ENCODE data around the gene SLC25A20.
"Not testable (repeated sequence)": the region's sequence is repeated elsewhere in the genome, so short reads cannot be mapped to it uniquely, and the experiment has no call there.

Gene SLC25A20

GRCh38 chr3:48845170-48845569, 53.5 kb downstream of the SLC25A20 start:
- no peak for DNase-seq (ENCODE audit: low read depth)

- no peak for DNase-seq (ENCODE audit: low read depth)
Measured at GRCh38 chr3:48837163-48837562, 61.5 kb downstream of the SLC25A20 start.

GRCh38 chr3:48835650-48836366, 62.9 kb downstream of the SLC25A20 start:
- no peak for DNase-seq (ENCODE audit: low read depth)

- DNase-seq (ENCODE audit: low read depth): no peak
Measured at GRCh38 chr3:48832684-48833083, 66.0 kb downstream of the SLC25A20 start.

GRCh38 chr3:48830715-48831114, 68.0 kb downstream of the SLC25A20 start:
- DNase-seq (ENCODE audit: low read depth): no peak

- not testable (repeated sequence) for DNase-seq (ENCODE audit: low read depth)
Measured at GRCh38 chr3:48829525-48829924, 69.2 kb downstream of the SLC25A20 start.

DNA sequence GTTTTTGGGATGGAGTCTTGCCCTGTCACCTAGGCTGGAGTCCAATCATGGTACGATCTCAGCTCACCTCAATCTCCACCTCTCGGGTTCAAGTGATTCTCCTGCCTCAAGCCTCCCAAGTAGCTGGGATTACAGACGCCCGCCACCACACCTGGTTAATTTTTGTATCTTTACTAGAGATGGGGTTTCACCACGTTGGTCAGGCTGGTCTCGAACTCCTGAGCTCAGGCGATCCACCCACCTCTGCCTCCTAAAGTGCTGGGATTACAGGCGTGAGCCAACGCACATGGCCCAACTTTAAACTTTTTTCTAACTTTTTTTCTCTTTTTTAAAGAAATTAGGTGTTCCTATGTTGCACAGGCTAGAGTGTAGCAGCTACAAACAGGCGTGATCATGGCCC, 70.8 kb downstream of the SLC25A20 start:
- not testable (repeated sequence) for DNase-seq (ENCODE audit: low read depth)

DNA sequence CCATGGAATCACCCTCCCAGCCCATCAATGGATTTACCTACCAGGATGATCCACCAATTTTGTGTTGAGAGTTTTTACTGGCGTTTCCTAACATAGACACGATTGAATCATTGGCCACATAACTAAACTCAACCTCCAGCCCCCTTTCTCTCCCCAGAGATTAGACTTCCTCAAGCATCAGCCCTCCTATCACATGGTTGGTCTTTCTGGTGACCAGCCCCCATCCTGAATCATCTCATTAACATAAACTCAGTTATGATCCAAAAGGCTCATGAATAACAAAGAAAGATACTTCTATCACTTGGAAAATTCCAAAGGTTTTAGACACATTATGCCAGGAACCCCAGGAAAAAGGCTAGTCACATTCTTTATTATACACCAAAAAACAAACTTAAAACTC, 72.2 kb downstream of the SLC25A20 start:
- DNase-seq (ENCODE audit: low read depth): peak; percentile 91

DNA sequence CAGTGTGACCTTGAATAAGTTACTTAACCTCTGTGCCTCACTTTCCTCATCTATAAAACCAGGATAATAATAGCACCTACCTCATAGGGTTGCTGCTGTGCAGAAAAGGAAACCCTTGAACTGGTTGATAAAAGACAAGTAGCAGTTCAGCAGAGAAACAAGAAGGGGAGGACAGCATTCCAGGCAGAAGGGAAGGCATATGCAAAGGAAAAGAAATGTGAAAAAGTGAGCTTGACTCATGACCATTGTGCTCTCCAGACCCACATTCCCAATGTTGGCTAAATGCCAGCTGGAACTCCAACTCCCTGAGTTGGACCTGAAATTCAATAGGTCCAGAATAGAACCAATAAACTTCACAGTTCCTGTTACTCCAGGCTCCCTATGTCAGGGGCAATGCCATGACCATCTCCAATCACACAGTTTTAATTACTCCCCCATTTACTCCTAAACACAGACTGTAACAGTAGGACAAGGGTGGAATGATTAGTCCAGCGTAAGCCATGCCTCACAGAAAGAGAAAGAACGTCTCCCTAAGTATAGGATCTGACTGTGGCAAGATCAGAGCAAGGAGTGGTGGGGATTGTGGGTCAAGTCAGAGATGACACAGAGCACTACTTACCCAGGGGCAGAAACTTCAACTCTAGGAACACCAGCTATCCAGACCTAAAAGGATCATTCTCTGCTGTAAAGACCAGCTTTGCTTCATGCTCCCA, 77.9 kb downstream of the SLC25A20 start:
- DNase-seq (ENCODE audit: low read depth): no peak

DNA sequence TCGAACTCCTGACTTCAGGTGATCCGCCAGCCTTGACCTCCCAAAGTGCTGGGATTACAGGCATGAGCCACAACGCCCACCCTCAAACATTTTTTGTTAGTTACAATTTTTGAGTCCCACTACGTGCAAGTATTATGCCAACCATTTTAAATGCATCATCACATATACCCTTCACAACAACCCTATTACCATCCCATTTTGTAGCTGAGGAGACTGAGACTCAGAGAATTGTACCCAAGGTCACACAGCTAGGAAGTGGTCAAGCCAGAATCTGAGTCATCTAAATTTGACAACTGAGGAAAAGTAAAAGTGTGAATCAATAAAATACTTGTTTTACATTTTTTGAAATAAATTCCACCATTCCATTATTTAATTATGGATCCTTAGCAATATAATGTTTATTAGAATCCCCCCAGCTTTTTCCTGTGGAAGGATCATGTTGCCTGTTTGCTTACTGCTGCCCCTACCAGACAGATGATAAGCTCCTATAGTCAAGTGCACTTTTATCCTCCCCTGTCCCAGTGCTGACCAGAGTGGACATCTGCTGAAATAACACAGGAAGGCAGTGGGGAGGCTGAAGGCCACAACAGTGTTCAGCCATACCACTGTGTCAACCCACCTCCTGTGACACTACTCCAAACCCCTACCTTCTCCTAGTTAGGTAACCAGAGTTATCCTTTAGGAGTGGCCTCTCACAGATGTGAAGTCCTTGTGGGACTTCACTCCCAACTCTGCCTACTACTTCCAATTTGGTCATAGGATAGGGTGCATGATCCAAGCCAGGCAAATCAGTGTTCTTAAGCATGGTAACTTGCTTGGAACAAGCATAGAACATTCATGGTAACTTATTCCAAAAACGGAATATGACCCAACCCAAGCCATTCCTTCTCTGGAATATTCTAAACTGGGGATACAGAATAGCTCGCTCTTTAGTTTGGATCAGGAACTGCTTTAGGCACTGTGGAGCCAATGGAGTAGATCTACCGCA, 79.2 kb downstream of the SLC25A20 start:
- DNase-seq (ENCODE audit: low read depth): no peak

GRCh38 chr3:48811524-48811923, 87.2 kb downstream of the SLC25A20 start:
- DNase-seq (ENCODE audit: low read depth): no peak
